Neural crest cell (in vitro differentiated cells): ENCODE data around the gene GPI. TPM values are rescaled to one million over a fixed set of nuclear protein-coding genes. Genes with fewer than 3 reads are reported as not detected.

ENCODE experiments used
- DNase-seq: peaks from one replicate; pipeline ENCODE4 v3.0.0; 2021; ENCODE audit warnings: low read depth, mixed read lengths, low spot score
- H3K27ac Mint-ChIP-seq: one replicate; pipeline ENCODE4 v1.8.0; 2021; ENCODE audit warnings: mild to moderate bottlenecking, mixed read lengths; ENCODE audit not compliant: unreplicated experiment
- H3K27me3 Mint-ChIP-seq: 2 replicates; pipeline ENCODE4 v1.8.0; 2021; ENCODE audit warnings: low read depth, mild to moderate bottlenecking, mixed read lengths
- H3K36me3 Mint-ChIP-seq: 2 replicates; pipeline ENCODE4 v1.8.0; 2021; ENCODE audit warnings: low read depth, mild to moderate bottlenecking, mixed read lengths
- H3K4me1 Mint-ChIP-seq: 2 replicates; pipeline ENCODE4 v1.8.0; 2021; ENCODE audit warnings: mixed read lengths
- H3K4me3 Mint-ChIP-seq: one replicate; pipeline ENCODE4 v1.8.0; 2021; ENCODE audit warnings: mild to moderate bottlenecking, mixed read lengths
- H3K9me3 Mint-ChIP-seq: 2 replicates; pipeline ENCODE4 v1.8.0; 2021; ENCODE audit warnings: mixed read lengths
- CTCF ChIP-seq: fragments of 200-600 bp; sonication (generic); conservative IDR thresholded peaks from 2 replicates; pipeline ENCODE4 v1.5.0; 2021; ENCODE audit warnings: antibody characterized with exemption, mild to moderate bottlenecking
- total RNA-seq: library from RNA; stranded (reverse); gene quantifications from 2 replicates; pipeline ENCODE4 v1.2.1, GENCODE V29; 2021

The GPI gene
- total RNA-seq, 1 donor from 2014 or later, result 227 TPM

GRCh38 chr19:34380639-34381241, 15.7 kb downstream of the GPI start:
- peaks cover 28% of the 10 kb centered on the region for H3K36me3 Mint-ChIP-seq
- no peaks in the 10 kb centered on the region for H3K4me1 Mint-ChIP-seq
- H3K4me3 Mint-ChIP-seq, result no peak overlapping the region
- DNase-seq, result no peak
- H3K27me3 Mint-ChIP-seq, result no peaks in the 10 kb centered on the region
- TF ChIP-seq CTCF, result no peak
- no peaks in the 10 kb centered on the region for H3K9me3 Mint-ChIP-seq
- no peak overlapping the region for H3K27ac Mint-ChIP-seq

DNA sequence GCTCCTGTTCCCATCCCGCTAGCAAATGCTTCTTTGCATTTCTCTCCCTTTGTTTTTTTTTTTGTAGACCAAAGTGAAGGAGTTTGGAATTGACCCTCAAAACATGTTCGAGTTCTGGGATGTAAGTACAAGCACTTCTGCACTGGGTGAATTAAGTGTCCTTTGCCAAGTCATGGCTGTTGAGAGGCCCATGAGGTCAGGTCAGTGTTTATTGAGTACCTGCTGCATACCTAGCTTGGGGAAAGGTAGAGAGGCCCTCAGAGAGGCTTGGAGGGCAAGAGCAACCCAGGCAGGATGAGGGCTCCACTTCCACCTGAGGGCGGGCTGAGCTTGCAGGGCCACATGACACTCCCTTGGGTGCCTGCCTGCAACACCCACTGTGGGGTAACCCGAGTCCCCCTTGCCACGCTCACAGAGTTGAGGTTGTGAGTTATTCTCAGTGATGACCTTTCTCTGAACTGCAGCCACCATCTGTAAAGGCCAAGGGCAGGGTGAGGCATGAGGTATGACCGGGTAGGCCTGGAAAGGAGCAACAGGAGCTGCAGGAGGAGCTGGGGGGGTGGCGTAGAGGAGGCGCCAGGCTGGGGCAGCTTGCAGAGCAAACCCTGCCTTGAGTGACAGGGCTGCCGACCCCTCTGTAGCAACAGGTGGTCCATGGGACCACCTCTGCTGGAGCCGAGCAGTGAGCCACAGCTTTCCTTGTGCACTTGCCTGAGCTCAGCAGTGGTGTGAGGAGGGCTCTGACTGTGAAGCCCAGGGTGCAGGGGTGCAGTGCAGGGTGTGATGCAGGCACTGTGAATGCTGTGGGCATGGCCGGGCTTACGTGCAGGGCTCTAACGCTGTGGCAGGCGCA, 16.6 kb downstream of the GPI start:
- no peak overlapping the region for H3K4me3 Mint-ChIP-seq
- no peak overlapping the region for H3K27ac Mint-ChIP-seq
- peaks cover 33% of the 10 kb centered on the region for H3K36me3 Mint-ChIP-seq
- H3K27me3 Mint-ChIP-seq, result no peaks in the 10 kb centered on the region
- H3K9me3 Mint-ChIP-seq, result no peaks in the 10 kb centered on the region
- H3K4me1 Mint-ChIP-seq, result no peaks in the 10 kb centered on the region
- TF ChIP-seq CTCF, result no peak
- no peak for DNase-seq

GRCh38 chr19:34382471-34382870, 17.5 kb downstream of the GPI start:
- no peak for DNase-seq
- Mint-ChIP-seq H3K4me3 (no peak overlapping the region), H3K27me3 (no peaks in the 10 kb centered on the region), H3K36me3 (peaks cover 35% of the 10 kb centered on the region), H3K4me1 (no peaks in the 10 kb centered on the region), H3K9me3 (no peaks in the 10 kb centered on the region), H3K27ac (no peak overlapping the region)
- TF ChIP-seq CTCF, result no peak

DNA sequence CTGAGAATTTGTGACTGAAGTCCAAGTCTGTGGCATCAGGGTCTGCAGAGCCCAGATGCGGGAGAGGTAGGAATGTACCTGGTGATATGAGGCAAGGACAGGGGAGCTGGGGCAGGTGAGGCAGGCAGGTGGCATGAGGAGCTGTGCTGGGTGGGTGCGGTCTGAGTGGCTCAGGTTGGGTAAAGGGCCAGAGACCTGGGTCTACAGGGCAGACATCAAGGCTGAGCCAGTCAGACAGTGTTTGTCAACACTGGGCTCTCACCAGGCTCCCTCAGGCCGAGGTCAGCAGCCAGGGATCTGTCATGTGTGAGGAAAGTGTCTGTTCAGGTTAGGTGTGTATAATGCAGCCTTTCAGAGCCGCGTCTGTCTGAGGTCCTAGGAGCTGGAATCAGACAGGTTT, 18.6 kb downstream of the GPI start:
- peaks cover 39% of the 10 kb centered on the region for H3K36me3 Mint-ChIP-seq
- no peak for TF ChIP-seq CTCF
- H3K27ac Mint-ChIP-seq, result peak overlapping the region; percentile 22
- H3K9me3 Mint-ChIP-seq, result no peaks in the 10 kb centered on the region
- no peaks in the 10 kb centered on the region for H3K27me3 Mint-ChIP-seq
- H3K4me1 Mint-ChIP-seq, result no peaks in the 10 kb centered on the region
- H3K4me3 Mint-ChIP-seq, result no peak overlapping the region
- DNase-seq, result no peak

- Mint-ChIP-seq H3K9me3 (no peaks in the 10 kb centered on the region), H3K36me3 (peaks cover 44% of the 10 kb centered on the region), H3K27ac (peak overlapping the region; percentile 32), H3K4me3 (no peak overlapping the region), H3K4me1 (no peaks in the 10 kb centered on the region), H3K27me3 (no peaks in the 10 kb centered on the region)
- no peak for DNase-seq
- TF ChIP-seq CTCF, result no peak
These were observed 21.8 kb downstream of the GPI start for GRCh38 chr19:34386645-34387445.
